ENCODE results near the gene FIS1. TPM values are rescaled to one million over a fixed set of nuclear protein-coding genes. Genes with fewer than 3 reads are reported as not detected.
"Not testable (repeated sequence)": the region's sequence is repeated elsewhere in the genome, so short reads cannot be mapped to it uniquely, and the experiment has no call there.

FIS1 gene
- total and polyA plus RNA-seq, 4 donors, result 146 to 333 (median 224) TPM

DNA sequence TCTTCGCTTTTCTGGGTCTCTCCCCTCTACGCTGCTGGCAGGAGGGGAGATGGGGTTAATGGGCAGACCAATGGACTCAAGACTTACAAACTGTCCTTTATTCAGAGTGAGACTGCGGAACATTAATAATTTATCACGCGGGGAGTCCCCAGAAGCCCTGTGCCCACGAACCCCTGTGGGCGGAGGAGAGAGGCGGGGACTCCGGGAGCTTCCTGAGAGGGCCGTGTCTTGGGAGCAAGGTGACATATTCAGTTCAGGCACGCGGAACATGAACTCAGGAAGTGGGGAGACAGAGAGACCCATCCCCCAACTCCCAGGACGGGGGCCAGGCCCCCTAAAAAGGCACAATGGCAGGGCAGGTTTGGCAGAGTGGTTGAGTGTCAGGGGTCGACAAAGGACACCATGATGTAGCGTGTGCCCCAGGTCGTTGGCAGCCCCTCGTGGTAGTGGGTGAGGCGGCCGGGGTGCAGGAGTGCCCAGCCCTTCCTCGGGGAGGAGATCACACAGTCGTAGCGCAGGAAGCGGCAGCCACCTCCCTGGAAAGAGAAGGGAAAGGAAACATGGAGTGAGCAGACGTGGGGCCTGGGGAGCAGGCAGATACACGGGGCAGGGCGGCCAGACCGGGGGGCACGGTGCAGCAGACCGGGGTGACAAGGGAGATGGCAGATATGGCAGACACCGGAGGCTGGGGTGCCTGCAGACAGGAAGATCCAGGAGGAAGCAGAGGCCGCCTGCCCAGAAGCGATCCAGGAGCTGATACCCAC lies 38.8 kb downstream of the FIS1 start:
- intact Hi-C loops (cut with DNase I), result no loop called here
- WGBS, 2 donors, result 86 to 88% methylated on average over 32 of the region's 32 CpGs
- Histone ChIP-seq H3K36me3 (ENCODE audit: control insufficient read depth in 1 of 2, insufficient read depth in 2 of 2, low read length in 1 of 2) (peaks cover 0 to 4% of the 10 kb centered on the region in 2 donors), H3K27me3 (ENCODE audit: control insufficient read depth in 1 of 2, insufficient read depth in 2 of 2, low read length in 1 of 2) (no peaks in the 10 kb centered on the region), H3K9me3 (ENCODE audit: control insufficient read depth, low read length) (no peaks in the 10 kb centered on the region), H3K27ac (ENCODE audit: low read depth in 1 of 2, low read length in 2 of 2) (no peak overlapping the region), H3K4me3 (ENCODE audit: low read length in 2 of 2) (no peak overlapping the region), H3K4me1 (ENCODE audit: control insufficient read depth in 1 of 2, insufficient read depth in 2 of 2, low read length in 2 of 2) (no peaks in the 10 kb centered on the region)
- ATAC-seq (ENCODE audit: low FRiP score), result no peak
- DNase-seq, result no peak

DNA sequence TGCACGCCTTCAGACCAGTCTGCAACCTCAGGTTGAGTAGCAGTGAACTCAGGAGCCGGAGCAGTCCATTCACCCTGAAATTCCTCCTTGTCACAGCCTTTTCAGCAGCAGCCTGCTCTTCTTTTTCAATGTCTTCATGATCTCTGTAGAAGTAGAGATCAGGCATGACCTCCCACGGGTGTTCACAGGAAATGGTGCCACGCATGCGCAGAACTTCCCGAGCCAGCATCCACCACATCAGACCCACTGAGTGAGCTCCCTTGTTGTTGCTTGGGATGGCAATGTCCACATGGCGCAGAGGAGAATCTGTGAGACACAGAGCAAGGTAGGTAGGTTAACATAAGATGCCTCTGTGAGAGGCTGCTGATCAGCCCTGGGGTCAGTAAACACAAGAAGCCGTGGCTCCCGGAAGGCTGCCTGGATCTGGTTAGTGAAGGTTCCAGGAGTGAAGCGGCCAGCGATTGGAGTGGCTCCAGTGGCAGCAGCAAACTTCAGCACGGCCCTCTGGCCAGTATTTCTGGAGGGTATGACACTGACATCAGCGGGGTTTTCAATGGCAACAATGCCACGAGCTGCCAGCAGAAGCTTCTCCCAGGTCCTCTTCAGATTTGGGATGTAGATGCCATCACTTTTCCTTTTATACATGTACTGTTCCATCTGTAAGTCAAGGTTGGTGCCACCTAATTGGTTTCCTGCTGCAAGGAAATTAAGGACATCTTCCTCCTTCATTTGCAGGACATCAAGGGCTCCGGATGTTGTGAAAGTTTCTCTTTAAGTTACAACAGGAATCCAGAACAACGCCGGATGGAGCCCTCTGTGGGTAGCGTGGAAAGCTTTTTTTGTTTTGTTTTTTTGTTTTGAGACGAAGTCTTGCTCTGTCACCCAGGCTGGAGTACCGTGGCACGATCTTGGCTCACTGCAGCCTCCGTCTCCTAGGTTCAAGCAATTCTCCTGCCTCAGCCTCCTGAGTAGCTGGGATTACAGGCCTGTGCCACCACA lies 40.8 kb downstream of the FIS1 start:
- ATAC-seq (ENCODE audit: low FRiP score); H3K9me3 ChIP-seq (ENCODE audit: control insufficient read depth, low read length); H3K4me1 ChIP-seq (ENCODE audit: control insufficient read depth in 1 of 2, insufficient read depth in 2 of 2, low read length in 2 of 2); H3K27ac ChIP-seq (ENCODE audit: low read depth in 1 of 2, low read length in 2 of 2); H3K36me3 ChIP-seq (ENCODE audit: control insufficient read depth in 1 of 2, insufficient read depth in 2 of 2, low read length in 1 of 2); DNase-seq; H3K4me3 ChIP-seq (ENCODE audit: low read length in 2 of 2); intact Hi-C loops (cut with DNase I); H3K27me3 ChIP-seq (ENCODE audit: control insufficient read depth in 1 of 2, insufficient read depth in 2 of 2, low read length in 1 of 2): not testable (repeated sequence)
- WGBS, 2 donors, result 67 to 68% methylated on average over 22 of the region's 22 CpGs

DNA sequence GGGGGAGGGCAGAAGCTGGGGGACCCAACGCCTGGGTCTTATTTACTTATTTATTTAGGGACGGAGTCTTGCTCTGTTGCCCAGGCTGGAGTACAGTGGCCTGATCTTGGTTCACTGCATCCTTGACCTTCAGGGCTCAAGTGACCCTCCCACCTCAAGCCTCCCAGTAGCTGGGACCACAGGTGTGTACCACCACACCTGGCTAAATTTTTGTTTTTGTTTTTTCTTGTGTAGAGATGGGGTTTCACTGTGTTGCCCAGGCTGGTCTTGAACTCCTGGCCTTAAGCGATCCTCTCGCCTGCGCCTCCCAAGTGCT lies 42.3 kb downstream of the FIS1 start:
- intact Hi-C loops (cut with DNase I), result no loop called here
- Histone ChIP-seq H3K27ac (ENCODE audit: low read depth in 1 of 2, low read length in 2 of 2) (no peak overlapping the region), H3K4me3 (ENCODE audit: low read length in 2 of 2) (no peak overlapping the region), H3K36me3 (ENCODE audit: control insufficient read depth in 1 of 2, insufficient read depth in 2 of 2, low read length in 1 of 2) (no peaks in the 10 kb centered on the region), H3K4me1 (ENCODE audit: control insufficient read depth in 1 of 2, insufficient read depth in 2 of 2, low read length in 2 of 2) (no peaks in the 10 kb centered on the region), H3K9me3 (ENCODE audit: control insufficient read depth, low read length) (no peaks in the 10 kb centered on the region), H3K27me3 (ENCODE audit: control insufficient read depth in 1 of 2, insufficient read depth in 2 of 2, low read length in 1 of 2) (no peaks in the 10 kb centered on the region)
- 79 to 84% methylated on average over 5 of the region's 5 CpGs for WGBS, 2 donors
- ATAC-seq (ENCODE audit: low FRiP score) (no peak), DNase-seq (no peak)

DNA sequence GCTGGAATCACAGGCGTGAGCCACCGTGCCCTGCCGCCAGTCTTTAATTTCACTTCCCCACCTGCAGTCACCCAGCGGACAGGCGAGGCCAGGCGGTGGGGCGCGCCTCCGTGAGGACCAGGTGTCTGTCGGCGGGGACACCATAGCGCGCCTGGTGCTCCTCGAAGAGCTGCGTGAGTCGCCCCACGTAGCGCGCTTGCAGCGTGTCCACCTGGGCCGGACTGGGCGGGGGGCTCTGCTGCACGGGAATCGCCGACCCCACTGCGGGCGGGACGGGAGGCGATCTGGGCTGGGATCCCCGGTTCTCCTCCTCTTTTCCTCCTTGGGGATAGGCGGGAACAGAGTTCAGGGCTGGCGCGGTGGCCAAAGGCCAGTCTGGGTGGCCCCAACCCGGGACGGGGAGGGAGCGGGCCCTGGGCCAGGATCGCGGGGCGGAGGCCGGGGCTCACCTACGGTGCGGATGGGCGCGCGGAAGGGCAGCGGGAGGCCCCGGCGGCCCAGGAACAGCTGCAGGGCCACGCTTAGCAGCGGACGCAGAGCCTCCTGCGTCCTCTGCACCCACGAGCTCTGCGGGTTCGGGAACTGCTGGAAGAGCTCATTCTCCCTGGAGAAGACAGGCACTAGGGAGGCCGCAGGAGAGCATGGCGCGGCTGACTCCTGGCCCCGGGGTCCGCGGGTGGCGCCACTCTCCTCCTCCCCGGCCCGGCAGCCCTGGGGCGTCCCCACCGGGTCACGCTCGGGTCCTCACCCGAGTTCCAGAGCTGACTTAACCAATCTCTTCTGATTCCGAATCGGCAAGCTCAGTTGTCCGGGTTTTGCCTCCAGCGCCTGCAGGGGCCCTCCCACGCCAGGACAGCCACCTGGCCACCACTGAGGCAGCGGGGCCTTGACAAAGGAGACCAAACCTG lies 42.9 kb downstream of the FIS1 start:
- Histone ChIP-seq H3K4me3 (ENCODE audit: low read length in 2 of 2) (no peak overlapping the region), H3K27me3 (ENCODE audit: control insufficient read depth in 1 of 2, insufficient read depth in 2 of 2, low read length in 1 of 2) (no peaks in the 10 kb centered on the region)
- 6 to 7% methylated on average over 65 to 75 of the region's 75 CpGs for WGBS, 2 donors

DNA sequence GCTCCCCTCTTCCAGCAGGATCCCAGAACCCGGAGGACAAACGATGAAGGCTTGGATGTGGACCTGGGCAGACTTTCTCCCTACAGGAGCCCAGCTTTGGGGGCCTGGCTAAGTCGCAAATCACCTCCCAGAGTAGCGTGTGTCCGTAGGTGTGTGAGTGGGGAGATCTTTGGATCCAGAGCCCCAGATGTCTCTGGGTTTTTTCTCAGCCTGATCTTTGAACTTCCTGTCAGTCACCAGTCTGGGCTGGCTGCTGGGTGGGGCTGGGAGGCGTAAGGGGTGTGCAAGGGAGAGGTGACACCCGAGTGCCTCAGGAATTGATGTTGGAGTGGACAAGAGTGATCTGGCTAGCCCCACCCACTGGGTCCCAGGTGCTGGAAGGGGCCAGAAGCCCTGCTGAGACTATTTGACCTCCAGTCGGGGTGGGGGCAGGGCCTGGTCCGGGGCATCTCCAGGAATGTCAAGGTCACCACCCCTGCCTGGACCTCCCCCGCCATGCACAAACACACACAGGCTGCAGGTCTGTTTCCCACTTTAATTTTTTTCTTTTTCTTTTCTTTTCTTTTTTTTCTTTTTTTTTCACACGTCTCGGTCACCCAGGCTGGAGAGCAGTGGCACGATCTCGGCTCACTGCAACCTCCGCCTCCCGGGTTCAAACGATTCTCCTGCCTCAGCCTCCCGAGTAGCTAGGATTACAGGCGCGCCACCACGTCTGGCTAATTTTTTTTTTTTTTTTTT lies 43.9 kb downstream of the FIS1 start, which contains the start of gene MOGAT3:
TSS of gene MOGAT3 (minus strand) at position 175 of the 738 bp plus-strand sequence. CDS start 182 bp downstream, outside the sequence.
- intact Hi-C loops (cut with DNase I), result no loop called here
- ATAC-seq (ENCODE audit: low FRiP score) (no peak), DNase-seq (no peak)
- Histone ChIP-seq H3K4me3 (ENCODE audit: low read length in 2 of 2) (no peak within 1 kb of the TSS), H3K4me1 (ENCODE audit: control insufficient read depth in 1 of 2, insufficient read depth in 2 of 2, low read length in 2 of 2) (no peaks in the 10 kb centered on the region), H3K27me3 (ENCODE audit: control insufficient read depth in 1 of 2, insufficient read depth in 2 of 2, low read length in 1 of 2) (no peaks in the 10 kb centered on the region), H3K36me3 (ENCODE audit: control insufficient read depth in 1 of 2, insufficient read depth in 2 of 2, low read length in 1 of 2) (no peaks in the 10 kb centered on the region), H3K27ac (ENCODE audit: low read depth in 1 of 2, low read length in 2 of 2) (no peak within 1 kb of the TSS), H3K9me3 (ENCODE audit: control insufficient read depth, low read length) (no peaks in the 10 kb centered on the region)
- 26 to 29% methylated on average over 21 of the region's 21 CpGs for WGBS, 2 donors

More for the DNA sequence above, 42.9 kb downstream of the FIS1 start:
- no peak for DNase-seq
- ATAC-seq (ENCODE audit: low FRiP score), result no peak
- intact Hi-C loops (cut with DNase I), result no loop called here
- Histone ChIP-seq H3K36me3 (ENCODE audit: control insufficient read depth in 1 of 2, insufficient read depth in 2 of 2, low read length in 1 of 2) (no peaks in the 10 kb centered on the region), H3K27ac (ENCODE audit: low read depth in 1 of 2, low read length in 2 of 2) (no peak overlapping the region), H3K9me3 (ENCODE audit: control insufficient read depth, low read length) (no peaks in the 10 kb centered on the region), H3K4me1 (ENCODE audit: control insufficient read depth in 1 of 2, insufficient read depth in 2 of 2, low read length in 2 of 2) (no peaks in the 10 kb centered on the region)

DNA sequence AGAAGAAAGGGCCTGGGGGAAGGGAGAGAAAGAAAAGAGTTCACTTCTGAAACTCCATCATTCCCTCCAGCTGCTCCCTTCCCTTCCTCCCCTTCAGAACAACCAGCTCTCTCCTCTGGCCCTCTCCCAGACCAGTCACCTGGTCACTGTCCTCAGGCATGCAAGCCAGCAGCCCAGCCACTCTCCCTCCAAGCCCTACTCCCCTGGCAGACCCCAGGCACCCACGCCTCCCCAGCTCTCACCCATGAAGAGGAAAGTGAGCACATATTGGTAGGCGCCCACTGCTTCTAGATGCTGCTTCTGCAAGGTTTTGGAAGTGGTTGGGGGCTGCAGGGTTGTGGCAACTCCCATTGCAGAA lies 44.4 kb downstream of the FIS1 start:
- H3K9me3 ChIP-seq (ENCODE audit: control insufficient read depth, low read length), result no peaks in the 10 kb centered on the region
- ATAC-seq (ENCODE audit: low FRiP score) (no peak), DNase-seq (no peak)
- no peaks in the 10 kb centered on the region for H3K36me3 ChIP-seq (ENCODE audit: control insufficient read depth in 1 of 2, insufficient read depth in 2 of 2, low read length in 1 of 2)
- no peak overlapping the region for H3K4me3 ChIP-seq (ENCODE audit: low read length in 2 of 2)
- intact Hi-C loops (cut with DNase I), result no loop called here
- 58 to 84% methylated on average over 2 of the region's 2 CpGs for WGBS, 2 donors
- H3K4me1 ChIP-seq (ENCODE audit: control insufficient read depth in 1 of 2, insufficient read depth in 2 of 2, low read length in 2 of 2), result no peaks in the 10 kb centered on the region
- no peak overlapping the region for H3K27ac ChIP-seq (ENCODE audit: low read depth in 1 of 2, low read length in 2 of 2)
- H3K27me3 ChIP-seq (ENCODE audit: control insufficient read depth in 1 of 2, insufficient read depth in 2 of 2, low read length in 1 of 2), result no peaks in the 10 kb centered on the region

DNA sequence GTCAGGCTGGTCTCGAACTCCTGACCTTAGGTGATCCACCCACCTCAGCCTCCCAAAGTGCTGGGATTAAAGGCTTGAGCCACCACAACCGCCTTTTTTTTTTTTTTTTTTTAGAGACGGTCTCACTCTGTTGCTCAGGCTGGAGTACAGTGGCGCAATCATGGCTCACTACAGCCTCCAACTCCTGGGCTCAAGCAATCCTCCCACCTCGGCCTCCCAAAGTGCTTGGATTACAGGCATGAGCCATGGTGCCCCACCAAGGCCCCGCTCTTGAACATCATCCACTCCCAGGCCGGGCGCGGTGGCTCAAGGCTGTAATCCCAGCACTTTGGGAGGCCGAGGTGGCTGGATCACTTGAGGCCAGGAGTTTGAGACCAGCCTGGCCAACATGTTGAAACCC lies 45.4 kb downstream of the FIS1 start:
- H3K27me3 ChIP-seq (ENCODE audit: control insufficient read depth in 1 of 2, insufficient read depth in 2 of 2, low read length in 1 of 2); intact Hi-C loops (cut with DNase I); H3K27ac ChIP-seq (ENCODE audit: low read depth in 1 of 2, low read length in 2 of 2); H3K9me3 ChIP-seq (ENCODE audit: control insufficient read depth, low read length); H3K4me1 ChIP-seq (ENCODE audit: control insufficient read depth in 1 of 2, insufficient read depth in 2 of 2, low read length in 2 of 2); DNase-seq; H3K36me3 ChIP-seq (ENCODE audit: control insufficient read depth in 1 of 2, insufficient read depth in 2 of 2, low read length in 1 of 2); H3K4me3 ChIP-seq (ENCODE audit: low read length in 2 of 2); ATAC-seq (ENCODE audit: low FRiP score): not testable (repeated sequence)
- 85 to 94% methylated on average over 10 of the region's 10 CpGs for WGBS, 2 donors

DNA sequence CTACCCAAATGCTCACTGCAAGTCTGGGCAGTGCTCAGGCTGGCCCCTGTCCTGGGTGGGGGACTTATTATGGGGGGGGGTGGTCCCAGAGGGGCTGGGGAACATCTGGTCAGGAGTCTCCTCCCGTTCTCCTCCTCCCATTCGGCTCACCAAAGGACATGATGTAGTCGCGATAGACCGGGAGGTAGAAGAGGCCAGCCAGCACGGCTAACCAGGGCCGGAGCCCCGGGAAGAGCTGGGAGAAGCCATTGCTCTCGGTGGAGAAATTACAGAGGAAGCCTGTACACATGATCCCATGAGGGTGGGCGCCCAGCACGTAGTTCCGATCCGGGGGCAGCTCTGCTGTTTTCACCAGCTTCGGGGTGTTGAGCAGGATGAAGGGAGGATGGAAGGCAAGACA lies 46.4 kb downstream of the FIS1 start:
- no peaks in the 10 kb centered on the region for H3K27me3 ChIP-seq (ENCODE audit: control insufficient read depth in 1 of 2, insufficient read depth in 2 of 2, low read length in 1 of 2)
- no peak for ATAC-seq (ENCODE audit: low FRiP score)
- DNase-seq, result no peak
- intact Hi-C loops (cut with DNase I), result no loop called here
- 54 to 66% methylated on average over 14 of the region's 14 CpGs for WGBS, 2 donors
- H3K4me3 ChIP-seq (ENCODE audit: low read length in 2 of 2), result no peak overlapping the region
- no peaks in the 10 kb centered on the region for H3K4me1 ChIP-seq (ENCODE audit: control insufficient read depth in 1 of 2, insufficient read depth in 2 of 2, low read length in 2 of 2)
- H3K9me3 ChIP-seq (ENCODE audit: control insufficient read depth, low read length), result no peaks in the 10 kb centered on the region
- H3K36me3 ChIP-seq (ENCODE audit: control insufficient read depth in 1 of 2, insufficient read depth in 2 of 2, low read length in 1 of 2), result no peaks in the 10 kb centered on the region
- H3K27ac ChIP-seq (ENCODE audit: low read depth in 1 of 2, low read length in 2 of 2), result no peak overlapping the region

All from aorta (tissue), 5 donors.